Endothelial cell (in vitro differentiated cells): ENCODE data around the gene ZNF407. TPM values are rescaled to one million over a fixed set of nuclear protein-coding genes. Genes with fewer than 3 reads are reported as not detected.

ENCODE experiments used
- DNase-seq: peaks from one replicate; pipeline ENCODE4 v3.0.0; 2021; ENCODE audit warnings: low spot score
- H3K27ac Mint-ChIP-seq: one replicate; pipeline ENCODE4 v1.8.0; 2021; ENCODE audit warnings: mixed read lengths, inconsistent platforms; ENCODE audit not compliant: unreplicated experiment
- H3K27me3 Mint-ChIP-seq: one replicate; pipeline ENCODE4 v1.8.0; 2021; ENCODE audit warnings: mild to moderate bottlenecking, moderate library complexity, mixed read lengths, inconsistent platforms; ENCODE audit not compliant: unreplicated experiment
- H3K36me3 Mint-ChIP-seq: one replicate; pipeline ENCODE4 v1.8.0; 2021; ENCODE audit warnings: mild to moderate bottlenecking, low read depth, mixed read lengths, inconsistent platforms; ENCODE audit not compliant: unreplicated experiment
- H3K4me1 Mint-ChIP-seq: one replicate; pipeline ENCODE4 v1.8.0; 2021; ENCODE audit warnings: mild to moderate bottlenecking, mixed read lengths, inconsistent platforms; ENCODE audit not compliant: unreplicated experiment
- H3K4me3 Mint-ChIP-seq: one replicate; pipeline ENCODE4 v1.8.0; 2021; ENCODE audit warnings: mild to moderate bottlenecking, mixed read lengths, inconsistent platforms; ENCODE audit not compliant: unreplicated experiment
- H3K9me3 Mint-ChIP-seq: one replicate; pipeline ENCODE4 v1.8.0; 2021; ENCODE audit warnings: mixed read lengths, inconsistent platforms; ENCODE audit not compliant: unreplicated experiment
- total RNA-seq: library from RNA; stranded (reverse); fragmentation: NEBNext Ultra II Directional; extraction: Animal tissue kit (Norgen Biotek cat#: 25700); gene quantifications from one replicate; pipeline ENCODE4 v1.2.1, GENCODE V29; 2021; ENCODE audit not compliant: unreplicated experiment
- TF ChIP-seq, protein P1 (sequence below): fragments of 200-600 bp; sonication (generic); IDR thresholded peaks from one replicate; pipeline ENCODE4 v1.5.0; 2021; ENCODE audit warnings: antibody characterized with exemption; ENCODE audit not compliant: unreplicated experiment

Gene ZNF407
- total RNA-seq, 1 donor from 2014 or later = 16.8 TPM

DNA sequence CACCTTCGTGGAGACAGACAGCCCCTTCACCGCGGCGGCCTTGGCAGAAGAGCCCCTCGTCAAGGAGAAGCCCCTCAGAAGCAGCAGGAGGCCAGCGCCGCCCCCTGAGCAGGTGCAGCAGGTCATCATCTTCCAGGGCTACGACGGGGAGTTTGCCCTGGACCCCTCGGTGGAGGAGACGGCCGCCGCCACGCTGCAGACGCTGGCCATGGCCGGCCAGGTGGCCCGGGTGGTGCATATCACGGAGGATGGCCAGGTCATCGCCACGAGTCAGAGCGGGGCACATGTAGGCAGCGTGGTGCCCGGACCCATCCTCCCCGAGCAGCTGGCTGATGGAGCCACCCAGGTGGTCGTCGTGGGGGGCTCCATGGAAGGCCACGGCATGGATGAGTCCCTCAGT lies 465.5 kb downstream of the ZNF407 start:
- no peak overlapping the region for H3K4me3 Mint-ChIP-seq
- no peaks in the 10 kb centered on the region for H3K9me3 Mint-ChIP-seq
- DNase-seq = no peak
- H3K27me3 Mint-ChIP-seq = peaks cover 5% of the 10 kb centered on the region
- TF ChIP-seq, protein P1, sequence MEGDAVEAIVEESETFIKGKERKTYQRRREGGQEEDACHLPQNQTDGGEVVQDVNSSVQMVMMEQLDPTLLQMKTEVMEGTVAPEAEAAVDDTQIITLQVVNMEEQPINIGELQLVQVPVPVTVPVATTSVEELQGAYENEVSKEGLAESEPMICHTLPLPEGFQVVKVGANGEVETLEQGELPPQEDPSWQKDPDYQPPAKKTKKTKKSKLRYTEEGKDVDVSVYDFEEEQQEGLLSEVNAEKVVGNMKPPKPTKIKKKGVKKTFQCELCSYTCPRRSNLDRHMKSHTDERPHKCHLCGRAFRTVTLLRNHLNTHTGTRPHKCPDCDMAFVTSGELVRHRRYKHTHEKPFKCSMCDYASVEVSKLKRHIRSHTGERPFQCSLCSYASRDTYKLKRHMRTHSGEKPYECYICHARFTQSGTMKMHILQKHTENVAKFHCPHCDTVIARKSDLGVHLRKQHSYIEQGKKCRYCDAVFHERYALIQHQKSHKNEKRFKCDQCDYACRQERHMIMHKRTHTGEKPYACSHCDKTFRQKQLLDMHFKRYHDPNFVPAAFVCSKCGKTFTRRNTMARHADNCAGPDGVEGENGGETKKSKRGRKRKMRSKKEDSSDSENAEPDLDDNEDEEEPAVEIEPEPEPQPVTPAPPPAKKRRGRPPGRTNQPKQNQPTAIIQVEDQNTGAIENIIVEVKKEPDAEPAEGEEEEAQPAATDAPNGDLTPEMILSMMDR = no peak
- H3K4me1 Mint-ChIP-seq = peaks cover 8% of the 10 kb centered on the region
- no peak overlapping the region for H3K27ac Mint-ChIP-seq
- H3K36me3 Mint-ChIP-seq = peaks cover 8% of the 10 kb centered on the region

DNA sequence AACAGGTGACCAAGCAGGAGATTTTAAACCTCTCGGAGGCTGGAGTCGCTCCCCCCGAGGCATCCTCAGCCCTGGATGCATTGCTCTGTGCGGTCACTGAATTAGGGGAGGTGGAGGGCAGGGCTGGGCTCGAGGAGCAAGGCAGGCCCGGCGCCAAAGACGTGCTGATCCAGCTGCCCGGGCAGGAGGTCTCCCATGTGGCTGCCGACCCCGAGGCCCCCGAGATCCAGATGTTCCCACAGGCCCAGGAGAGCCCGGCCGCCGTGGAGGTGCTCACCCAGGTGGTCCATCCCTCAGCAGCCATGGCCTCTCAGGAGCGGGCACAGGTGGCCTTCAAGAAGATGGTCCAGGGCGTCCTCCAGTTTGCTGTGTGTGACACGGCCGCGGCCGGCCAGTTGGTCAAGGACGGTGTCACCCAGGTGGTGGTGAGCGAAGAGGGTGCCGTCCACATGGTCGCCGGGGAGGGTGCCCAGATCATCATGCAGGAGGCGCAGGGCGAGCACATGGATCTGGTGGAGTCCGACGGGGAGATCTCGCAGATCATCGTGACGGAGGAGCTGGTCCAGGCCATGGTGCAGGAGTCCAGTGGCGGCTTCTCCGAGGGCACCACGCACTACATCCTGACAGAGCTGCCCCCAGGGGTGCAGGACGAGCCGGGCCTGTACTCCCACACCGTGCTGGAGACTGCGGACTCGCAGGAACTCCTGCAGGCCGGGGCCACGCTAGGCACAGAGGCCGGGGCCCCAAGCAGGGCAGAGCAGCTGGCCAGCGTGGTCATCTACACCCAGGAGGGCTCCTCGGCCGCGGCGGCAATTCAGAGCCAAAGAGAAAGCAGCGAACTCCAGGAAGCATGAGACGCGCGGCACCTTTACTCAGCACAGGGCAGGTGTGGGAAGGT lies 466.2 kb downstream of the ZNF407 start:
- TF ChIP-seq, protein P1 = no peak
- no peaks in the 10 kb centered on the region for H3K9me3 Mint-ChIP-seq
- peak overlapping the region; percentile 63 for H3K4me3 Mint-ChIP-seq
- peaks cover 5% of the 10 kb centered on the region for H3K27me3 Mint-ChIP-seq
- peaks cover 8% of the 10 kb centered on the region for H3K36me3 Mint-ChIP-seq
- H3K4me1 Mint-ChIP-seq = peaks cover 7% of the 10 kb centered on the region
- no peak for DNase-seq
- no peak overlapping the region for H3K27ac Mint-ChIP-seq

DNA sequence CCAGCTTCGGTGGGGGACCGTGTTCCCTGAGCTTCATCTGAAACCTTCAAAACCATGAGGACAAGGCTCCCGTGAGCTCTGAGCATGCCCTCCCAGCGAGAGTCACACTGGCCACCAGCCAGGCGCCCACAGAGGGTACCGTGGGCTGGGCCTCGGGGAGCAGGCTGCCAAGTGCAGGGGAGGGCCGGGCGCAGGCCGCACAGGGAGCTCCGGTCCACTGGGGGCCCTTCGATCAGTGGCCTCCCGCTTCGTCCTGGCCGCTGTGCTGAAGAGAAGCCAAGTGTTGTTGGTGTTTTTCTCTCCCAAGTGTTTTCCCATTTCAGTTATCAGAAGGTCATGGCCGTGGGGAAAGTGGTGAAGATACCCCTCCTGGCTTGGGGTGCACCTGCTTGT lies 466.8 kb downstream of the ZNF407 start:
- H3K9me3 Mint-ChIP-seq = no peaks in the 10 kb centered on the region
- H3K36me3 Mint-ChIP-seq = peaks cover 8% of the 10 kb centered on the region
- H3K27me3 Mint-ChIP-seq = peaks cover 5% of the 10 kb centered on the region
- no peak overlapping the region for H3K27ac Mint-ChIP-seq
- H3K4me1 Mint-ChIP-seq = peaks cover 8% of the 10 kb centered on the region
- no peak for DNase-seq
- TF ChIP-seq, protein P1 = no peak
- H3K4me3 Mint-ChIP-seq = no peak overlapping the region

DNA sequence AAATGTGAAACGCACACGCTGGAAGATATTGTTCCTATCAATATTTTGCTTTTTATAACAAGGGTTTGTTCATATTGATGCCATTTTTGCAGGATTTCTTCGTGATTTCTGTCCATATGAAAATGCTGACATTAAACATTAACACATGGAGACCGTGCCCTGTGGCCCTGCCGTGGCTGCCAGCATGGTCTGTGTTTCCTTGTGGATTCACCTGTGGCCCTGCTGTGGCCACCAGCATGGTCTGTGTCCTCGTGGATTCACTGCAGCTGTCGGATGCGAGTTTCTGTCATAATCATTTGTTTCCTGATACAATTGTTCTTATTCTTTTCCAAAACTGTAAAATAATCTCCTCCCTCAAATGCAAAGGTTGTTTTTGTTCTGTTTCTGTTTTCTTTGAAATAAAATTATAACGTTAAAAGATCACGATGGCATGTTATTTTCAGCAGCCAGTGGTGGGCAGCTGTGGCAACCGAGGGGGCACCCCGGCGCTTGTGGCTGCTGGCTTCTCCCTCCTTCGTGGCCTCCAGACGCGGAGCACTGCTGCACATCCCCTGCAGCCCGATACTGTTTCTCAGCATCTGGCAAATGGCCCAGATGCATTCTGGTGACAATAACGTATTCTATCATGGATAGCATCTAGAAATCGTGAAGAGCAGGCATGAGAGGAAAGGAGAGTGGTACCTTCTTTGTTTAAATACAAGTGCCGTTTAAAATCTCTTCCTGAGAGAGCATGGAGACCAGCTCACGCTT lies 467.8 kb downstream of the ZNF407 start:
- no peak overlapping the region for H3K4me3 Mint-ChIP-seq
- H3K9me3 Mint-ChIP-seq = no peaks in the 10 kb centered on the region
- H3K4me1 Mint-ChIP-seq = peaks cover 13% of the 10 kb centered on the region
- peaks cover 8% of the 10 kb centered on the region for H3K36me3 Mint-ChIP-seq
- peaks cover 5% of the 10 kb centered on the region for H3K27me3 Mint-ChIP-seq
- no peak for DNase-seq
- TF ChIP-seq, protein P1 = no peak
- no peak overlapping the region for H3K27ac Mint-ChIP-seq
